Adrenal gland (tissue), 12 donors: ENCODE results near the gene SNAP23. TPM values are rescaled to one million over a fixed set of nuclear protein-coding genes. Genes with fewer than 3 reads are reported as not detected.

Source experiments
- DNase-seq, 7 donors: peaks; one replicate each; pipeline ENCODE4 v3.0.0-alpha.2; 2019 to 2020
- H3K27ac ChIP-seq, 5 donors: fragments of 200-600 bp; sonication (generic) in 4 of 5; 1 replicate in 3 of 5; 2 replicates in 2 of 5; pipeline versions ENCODE4 v1.5.1 to v1.8.0; 2016 to 2020; ENCODE audit warnings: mild to moderate bottlenecking in 1 of 5
- H3K27me3 ChIP-seq: fragments of 200-600 bp; 2 replicates; pipeline ENCODE4 v1.8.0; 2021
- H3K36me3 ChIP-seq, 2 donors: fragments of 200-600 bp; replicated peaks in 1 of 2; 1 replicate in 1 of 2; 2 replicates in 1 of 2; pipeline versions ENCODE4 v1.5.1 to v1.8.0; 2018 to 2022
- H3K4me1 ChIP-seq, 2 donors: fragments of 200-600 bp; replicated peaks in 1 of 2; 1 replicate in 1 of 2; 2 replicates in 1 of 2; pipeline versions ENCODE4 v1.5.1 to v1.8.0; 2018 to 2021
- H3K4me3 ChIP-seq, 4 donors: fragments of 200-600 bp; sonication (generic) in 3 of 4; one replicate each; pipeline ENCODE4 v1.5.1; 2016 to 2018
- H3K9me3 ChIP-seq, 3 donors: fragments of 200-600 bp; sonication (generic) in 1 of 3; replicated peaks in 1 of 3; 1 replicate in 2 of 3; 2 replicates in 1 of 3; pipeline versions ENCODE4 v1.5.1 to v1.8.0; 2016 to 2021
- CTCF ChIP-seq, 6 experiments: fragments of 450-650 bp in 4 of 6; fragments of 200-600 bp in 2 of 6; sonication (generic) in 1 of 6; IDR thresholded peaks; 1 replicate in 5 of 6; 2 replicates in 1 of 6; pipeline versions ENCODE4 v1.5.1 to v1.8.0; 2016 to 2021; ENCODE audit warnings: antibody characterized with exemption in 6 of 6, mild to moderate bottlenecking in 2 of 6, moderate library complexity in 1 of 6
- POLR2A ChIP-seq, 2 donors: fragments of 450-650 bp; IDR thresholded peaks; one replicate each; pipeline ENCODE4 v1.6.1; 2017; ENCODE audit warnings: antibody characterized with exemption in 2 of 2, mild to moderate bottlenecking in 2 of 2, moderate library complexity in 1 of 2
- WGBS, 4 donors: extraction: QIAGEN DNeasy Blood & Tissue Kit in 2 of 4; methylation state at CpG; one replicate each; pipeline versions ENCODE4 v1.1.5 to v1.1.7; 2013 to 2017; 5-methylcytosine and 5-hydroxymethylcytosine counted together
- intact Hi-C, 2 donors: fragments of 100-400 bp; cut with DNase I; formaldehyde crosslinking; loops; one replicate each; pipeline versions ENCODE4 v1.14.1 to v1.15.0; 2022 to 2023
- polyA plus RNA-seq, 3 donors: library from polyadenylated mRNA; stranded (reverse); fragments of 200-250 nt in 2 of 3; fragments of 350-450 nt in 1 of 3; fragmentation: Illumina TruSeq in 1 of 3; extraction: RNeasy Lipid Tissue Mini Kit (QIAGEN cat#74804) in 1 of 3; gene quantifications; one replicate each; pipeline ENCODE4 v1.2.3, GENCODE V29; 2013 to 2014
- total RNA-seq, 9 donors: library from RNA; depleted of rRNA in 4 of 9; stranded (reverse); fragments of >200 nt in 4 of 9; fragments of 120-200 nt in 1 of 9; fragmentation: NEBNext Ultra II Directional in 1 of 9; extraction: Animal tissue kit (Norgen Biotek cat#: 25700) in 1 of 9; gene quantifications; one replicate each; pipeline versions ENCODE4 v1.1.0 to v1.2.4, GENCODE V29; 2013 to 2023
- donor health status: healthy with polysubstance abuse.
- donor health status: Bipolar disorder and iron deficiency.
- donor health status: DM: yes; HTN: yes; CAD: no.
- donor health status: DM: no; HTN: no; CAD: no.
- donor health status: DM: no; HTN: no; CAD: no.
- donor health status: DM: yes; HTN: yes; CAD: no.

Gene SNAP23
- total and polyA plus RNA-seq, 12 donors: 44.7 to 88.2 (median 60.1) TPM

DNA sequence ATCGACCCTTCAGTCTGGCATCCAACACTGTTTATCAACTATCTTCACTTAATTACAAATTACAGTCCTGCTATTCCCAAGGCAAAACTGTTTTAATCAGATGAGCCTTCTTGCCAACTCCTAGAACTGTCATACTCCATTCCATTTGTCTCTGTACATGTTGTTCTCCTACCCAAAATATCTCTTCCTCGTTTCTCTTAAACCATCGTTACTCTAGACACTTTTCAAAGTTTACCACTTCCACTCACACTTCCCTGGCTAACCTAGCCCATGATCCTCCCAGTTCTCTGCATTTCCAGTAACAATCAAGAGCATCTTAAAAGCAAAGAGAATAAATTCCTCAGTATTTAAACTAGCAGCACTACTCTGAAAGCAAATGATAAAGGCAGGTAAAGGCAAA lies 24.4 kb upstream of the SNAP23 start:
- H3K27ac ChIP-seq: peak overlapping the region in 2 of 5 donors; percentile 6 to 52
- H3K27me3 ChIP-seq: no peaks in the 10 kb centered on the region
- peaks cover 0 to 9% of the 10 kb centered on the region in 2 donors for H3K36me3 ChIP-seq
- peaks cover 0 to 13% of the 10 kb centered on the region in 2 donors for H3K4me1 ChIP-seq
- intact Hi-C loops: loop anchor here in 1 of 2 donors (10.0 kb wide), 1 partner anchor 174 kb away; no protein-coding TSS in a partner anchor
- H3K4me3 ChIP-seq: no peak overlapping the region
- TF ChIP-seq POLR2A (IDR thresholded peaks at IDR 0.05): no peak
- no peak for TF ChIP-seq CTCF (IDR thresholded peaks at IDR 0.05)
- no peaks in the 10 kb centered on the region for H3K9me3 ChIP-seq
- 46 to 55% (median 49%) methylated on average over 3 of the region's 3 CpGs for WGBS, 4 donors
- no peak for DNase-seq

- TF ChIP-seq POLR2A (IDR thresholded peaks at IDR 0.05) (no peak), CTCF (IDR thresholded peaks at IDR 0.05) (no peak)
- Histone ChIP-seq H3K4me3 (no peak overlapping the region), H3K9me3 (no peaks in the 10 kb centered on the region), H3K36me3 (no peaks in the 10 kb centered on the region), H3K4me1 (peaks cover 0 to 16% of the 10 kb centered on the region in 2 donors), H3K27ac (peak overlapping the region in 1 of 5 donors; percentile 32), H3K27me3 (no peaks in the 10 kb centered on the region)
- DNase-seq: no peak
- intact Hi-C loops: loop anchor here in 1 of 2 donors (10.0 kb wide), 1 partner anchor 170 kb away; no protein-coding TSS in a partner anchor
- 68 to 90% (median 77%) methylated on average over 2 of the region's 2 CpGs for WGBS, 4 donors
These were observed 20.6 kb upstream of the SNAP23 start for GRCh38 chr15:42474827-42475226.

- Histone ChIP-seq H3K27me3 (no peaks in the 10 kb centered on the region), H3K27ac (no peak overlapping the region), H3K36me3 (no peaks in the 10 kb centered on the region), H3K4me3 (no peak overlapping the region), H3K9me3 (peaks cover 0 to 4% (median 0%) of the 10 kb centered on the region in 3 donors), H3K4me1 (no peaks in the 10 kb centered on the region)
- TF ChIP-seq POLR2A (IDR thresholded peaks at IDR 0.05) (no peak), CTCF (IDR thresholded peaks at IDR 0.05) (no peak)
- intact Hi-C loops: no loop called here
- 92 to 100% (median 97%) methylated on average over 6 of the region's 6 CpGs for WGBS, 4 donors
- DNase-seq: no peak
These were observed 12.7 kb upstream of the SNAP23 start for GRCh38 chr15:42482701-42483100.

DNA sequence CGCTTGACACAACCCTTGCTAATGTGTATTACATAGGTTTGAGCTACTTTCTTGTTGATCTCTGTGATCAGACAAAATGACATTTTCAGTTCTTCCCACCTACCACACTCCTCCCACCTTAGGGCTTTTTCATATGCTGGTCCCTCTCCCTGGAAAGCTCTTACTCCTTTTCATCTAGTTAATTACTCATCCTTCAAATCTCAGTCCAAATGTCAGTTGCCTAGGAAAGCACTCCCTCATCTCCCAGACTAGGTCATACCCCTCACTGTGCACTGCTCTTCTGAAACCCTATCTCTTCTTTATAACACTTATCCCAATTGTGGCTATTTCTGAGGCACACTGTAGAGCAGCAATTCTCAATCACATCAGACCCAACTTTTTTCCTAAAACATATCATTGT lies 11.8 kb upstream of the SNAP23 start:
- TF ChIP-seq POLR2A (IDR thresholded peaks at IDR 0.05) (no peak), CTCF (IDR thresholded peaks at IDR 0.05) (no peak)
- Histone ChIP-seq H3K36me3 (no peaks in the 10 kb centered on the region), H3K27ac (no peak overlapping the region), H3K4me1 (no peaks in the 10 kb centered on the region), H3K4me3 (no peak overlapping the region), H3K27me3 (no peaks in the 10 kb centered on the region), H3K9me3 (peaks cover 0 to 4% (median 0%) of the 10 kb centered on the region in 3 donors)
- intact Hi-C loops: no loop called here
- 81 to 97% (median 92%) methylated on average over 1 of the region's 1 CpG for WGBS, 4 donors
- no peak for DNase-seq
